HG03064 (cell line): ENCODE data around the gene PNMA8A.
"Not testable (repeated sequence)": the region's sequence is repeated elsewhere in the genome, so short reads cannot be mapped to it uniquely, and the experiment has no call there.

Source experiments
- ATAC-seq: cut with Tn5 transposase; IDR thresholded peaks from one replicate; pipeline ENCODE4 v1.9.1; 2021; ENCODE audit warnings: low read depth; ENCODE audit not compliant: unreplicated experiment

Gene PNMA8A, protein sequence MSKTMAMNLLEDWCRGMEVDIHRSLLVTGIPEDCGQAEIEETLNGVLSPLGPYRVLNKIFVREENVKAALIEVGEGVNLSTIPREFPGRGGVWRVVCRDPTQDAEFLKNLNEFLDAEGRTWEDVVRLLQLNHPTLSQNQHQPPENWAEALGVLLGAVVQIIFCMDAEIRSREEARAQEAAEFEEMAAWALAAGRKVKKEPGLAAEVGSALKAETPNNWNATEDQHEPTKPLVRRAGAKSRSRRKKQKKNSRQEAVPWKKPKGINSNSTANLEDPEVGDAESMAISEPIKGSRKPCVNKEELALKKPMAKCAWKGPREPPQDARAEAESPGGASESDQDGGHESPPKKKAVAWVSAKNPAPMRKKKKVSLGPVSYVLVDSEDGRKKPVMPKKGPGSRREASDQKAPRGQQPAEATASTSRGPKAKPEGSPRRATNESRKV

DNA sequence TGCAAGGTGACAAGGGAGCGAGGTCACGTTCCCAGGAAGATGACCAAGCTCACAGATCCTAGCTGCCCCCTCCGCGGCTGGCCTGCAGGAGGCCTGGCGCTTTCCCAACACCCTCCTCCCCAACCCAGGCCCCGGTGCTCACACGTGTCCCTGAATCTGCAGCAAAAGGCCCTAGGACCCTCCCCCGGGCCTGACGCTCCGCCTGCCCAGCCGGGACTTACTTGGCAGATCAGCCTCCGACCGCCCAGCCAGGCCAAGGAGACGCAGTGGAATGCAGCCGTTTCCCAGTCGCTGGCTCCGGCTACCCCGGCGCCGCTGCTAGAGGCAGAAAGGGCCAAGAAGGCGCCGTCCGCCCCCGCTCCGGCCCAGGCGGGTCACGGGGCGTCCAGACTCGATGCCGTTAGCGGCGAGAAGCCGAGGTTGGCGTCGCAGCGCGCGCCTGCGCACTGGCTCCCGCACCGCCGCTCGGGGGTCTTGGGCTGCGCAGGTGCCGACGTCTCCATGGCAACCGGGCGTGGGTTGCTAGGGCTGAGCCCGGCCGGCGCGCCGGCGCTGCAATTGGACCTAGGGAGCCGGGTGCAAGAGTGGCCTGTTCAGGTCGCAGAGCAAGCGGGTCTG lies at the start of gene PNMA8A:
TSS of gene PNMA8A (minus strand) at position 448 of the 618 bp plus-strand sequence. CDS start 528 bp downstream, outside the sequence.
- ATAC-seq, result no peak

DNA sequence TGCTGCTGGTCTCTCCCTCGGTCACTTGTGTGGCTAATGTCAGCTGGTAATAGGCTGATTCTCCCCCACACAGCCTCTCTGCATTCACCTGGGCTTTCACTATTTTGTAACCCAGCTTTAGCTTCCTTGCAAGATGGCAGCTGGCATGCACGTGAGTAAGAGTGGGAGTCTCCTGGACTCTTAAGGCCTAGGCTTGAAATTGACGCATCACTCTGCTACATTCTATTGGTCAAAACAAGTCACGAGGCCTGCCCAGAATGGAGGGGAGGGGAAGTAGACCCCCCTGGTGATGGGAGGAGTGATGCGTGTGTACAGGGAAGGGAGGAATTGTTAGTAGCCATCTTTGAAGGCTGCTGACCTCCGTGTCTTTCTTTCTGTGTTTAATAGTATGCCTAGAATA lies 49.3 kb upstream of the PNMA8A start:
- no peak for ATAC-seq

DNA sequence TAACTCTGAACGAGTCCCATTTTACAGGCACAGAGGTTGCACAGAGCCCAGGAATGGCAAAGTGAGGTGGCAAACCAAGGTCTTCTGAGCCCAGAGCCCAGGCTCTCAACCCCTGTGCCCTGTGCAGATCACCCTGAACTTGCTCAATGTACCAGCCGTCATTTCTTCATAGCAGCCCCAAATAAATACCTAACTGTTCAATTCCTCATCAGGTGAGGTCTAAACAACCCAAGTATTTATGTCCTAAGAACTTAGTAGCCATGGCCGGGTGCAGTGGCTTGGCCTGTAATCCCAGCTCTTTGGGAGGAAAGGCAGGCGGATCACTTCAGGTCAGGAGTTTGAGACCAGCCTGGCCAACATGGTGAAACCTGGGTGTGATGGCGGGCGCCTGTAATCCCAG lies 46.1 kb upstream of the PNMA8A start:
- ATAC-seq, result no peak

DNA sequence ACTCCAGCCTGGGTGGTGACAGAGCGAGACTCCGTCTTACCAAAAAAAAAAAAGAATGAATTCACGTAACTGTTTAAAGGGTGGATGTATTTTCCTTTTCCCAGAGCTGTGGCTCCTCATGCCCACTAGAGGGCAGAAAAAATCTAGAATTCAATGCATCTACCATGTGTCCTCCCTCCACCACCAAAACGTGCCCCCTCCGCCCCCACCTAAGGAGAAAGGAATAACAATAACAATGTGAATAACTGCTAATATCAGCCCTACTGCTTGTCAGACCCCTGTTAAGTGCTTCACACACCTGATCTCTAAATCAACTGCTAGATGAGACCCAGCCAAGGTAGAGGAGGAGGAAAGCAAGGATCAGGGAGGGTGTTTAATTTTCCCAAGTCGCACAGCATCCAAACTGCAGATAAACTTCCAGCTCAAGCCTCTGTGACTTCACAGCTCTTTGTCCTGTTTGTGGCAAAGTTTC lies 44.6 kb upstream of the PNMA8A start:
- no peak for ATAC-seq

DNA sequence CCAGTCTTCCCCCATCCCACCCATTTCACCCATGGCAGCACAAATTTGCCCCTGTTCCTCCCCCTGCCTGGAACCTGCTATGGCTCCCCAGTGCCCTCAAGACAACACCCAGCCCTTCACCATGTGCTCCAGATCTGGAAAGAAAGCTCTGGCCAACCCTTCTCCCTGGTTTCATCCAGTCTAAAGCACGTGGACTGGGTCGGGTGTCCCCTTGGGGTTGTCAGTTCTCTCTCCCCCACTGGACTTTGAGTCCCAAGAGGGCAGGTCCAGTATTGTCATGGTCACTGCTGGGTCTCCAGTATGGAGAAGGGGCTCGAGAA lies 43.9 kb upstream of the PNMA8A start:
- no peak for ATAC-seq

DNA sequence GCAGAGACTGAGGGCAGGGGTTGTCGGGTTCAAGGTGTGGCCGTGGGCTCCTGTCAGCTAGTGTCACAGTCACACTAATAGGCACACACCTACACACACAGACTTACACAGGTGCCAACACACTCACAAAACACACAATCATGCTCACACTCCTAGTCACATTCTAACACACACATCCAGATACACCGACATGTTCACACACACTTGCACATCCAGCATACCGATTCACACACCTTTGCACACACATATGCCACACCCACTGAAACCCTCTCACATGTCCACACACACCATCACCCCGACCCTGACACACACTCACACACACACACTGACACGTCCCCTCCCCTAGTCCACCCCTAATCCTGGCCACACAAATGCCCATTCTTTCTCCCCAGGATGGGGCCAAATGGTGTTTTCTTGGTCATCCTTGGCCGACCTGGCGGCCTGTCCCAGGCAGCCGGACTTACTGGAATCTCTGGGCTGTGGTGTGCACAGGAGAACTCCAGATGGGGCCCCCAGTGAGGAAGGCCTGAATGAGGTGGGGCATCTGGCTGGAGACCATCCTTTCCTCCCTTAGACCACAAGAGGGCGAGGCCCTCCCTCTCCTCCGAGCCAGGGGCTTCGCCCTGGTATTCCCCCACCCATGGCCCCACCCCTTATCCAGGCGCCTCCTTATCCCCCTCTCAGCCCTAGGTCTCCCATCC lies 43.4 kb upstream of the PNMA8A start:
- no peak for ATAC-seq

DNA sequence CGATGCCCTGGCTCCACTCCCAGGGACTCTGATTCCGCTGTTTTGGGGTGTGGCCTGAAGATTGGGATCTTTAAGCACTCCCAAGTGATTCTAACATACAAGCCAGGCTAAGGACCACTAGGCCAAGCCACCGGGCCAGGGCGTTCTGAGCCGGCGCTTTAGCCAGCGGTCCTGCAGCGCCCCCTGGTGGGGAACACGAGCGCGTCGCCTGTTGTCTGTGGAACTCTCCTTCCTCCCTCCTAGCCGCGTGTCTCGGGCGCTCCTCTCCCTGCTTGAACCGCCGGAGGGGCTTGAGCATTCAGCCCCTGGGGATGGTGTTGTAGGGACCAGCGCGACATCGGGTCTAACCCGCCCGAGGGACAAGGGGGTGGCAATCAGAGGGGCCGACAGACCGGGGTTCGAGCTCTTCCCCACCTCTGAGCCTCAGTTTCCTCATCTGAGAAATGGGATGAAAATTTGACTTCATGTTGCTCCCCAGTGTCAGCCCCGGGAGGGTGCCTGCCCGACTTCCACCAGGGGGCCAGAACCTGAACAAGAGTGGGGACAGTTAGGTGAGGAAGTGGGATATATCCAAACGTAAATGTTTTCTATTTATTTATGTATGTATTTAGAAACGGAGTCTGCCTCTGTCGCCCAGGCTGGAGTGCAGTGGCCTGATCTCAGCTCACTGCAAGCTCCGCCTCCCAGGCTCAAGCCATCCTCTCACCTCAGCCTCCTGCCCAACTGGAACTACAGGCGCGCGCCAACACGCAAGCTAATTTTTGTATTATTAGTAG lies 42.3 kb upstream of the PNMA8A start:
- no peak for ATAC-seq

DNA sequence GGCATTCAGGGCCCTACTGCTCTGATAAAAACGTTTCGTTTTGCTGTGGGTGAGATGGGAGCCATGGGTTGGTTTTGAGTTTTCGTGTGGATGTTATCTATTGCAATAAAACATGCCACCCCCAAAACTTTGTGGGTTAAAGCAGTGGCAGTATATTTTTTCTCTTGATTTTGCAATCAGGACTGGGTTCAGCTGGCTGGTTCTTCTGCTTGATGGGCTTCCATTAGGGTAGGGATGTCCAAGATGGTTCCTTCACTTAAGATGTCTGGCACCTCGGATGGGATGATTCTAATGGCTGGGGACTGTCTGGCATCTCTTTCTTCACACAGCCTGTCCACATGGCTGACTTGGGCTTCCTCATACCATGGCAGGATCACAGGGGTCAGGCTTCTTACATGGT lies 39.9 kb upstream of the PNMA8A start:
- no peak for ATAC-seq

DNA sequence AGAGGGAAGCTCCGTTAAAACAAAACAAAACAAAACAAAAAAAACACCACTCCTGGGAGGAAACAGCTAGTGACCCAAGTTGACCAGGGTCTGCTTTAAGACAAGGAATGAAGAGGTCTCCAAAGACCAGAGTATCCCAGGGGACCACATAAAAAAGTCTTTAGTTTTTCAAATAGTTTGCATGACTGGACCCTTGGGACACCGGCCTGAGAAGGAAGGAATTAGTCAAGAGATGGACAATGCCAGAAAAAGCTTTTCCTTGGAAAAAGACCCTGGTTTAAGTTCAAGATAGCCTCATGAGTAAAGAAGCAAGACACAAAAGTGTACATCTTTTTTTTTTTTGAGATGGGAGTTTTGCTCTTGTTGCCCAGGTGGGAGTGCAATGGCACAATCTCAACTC lies 36.8 kb upstream of the PNMA8A start:
- no peak for ATAC-seq

DNA sequence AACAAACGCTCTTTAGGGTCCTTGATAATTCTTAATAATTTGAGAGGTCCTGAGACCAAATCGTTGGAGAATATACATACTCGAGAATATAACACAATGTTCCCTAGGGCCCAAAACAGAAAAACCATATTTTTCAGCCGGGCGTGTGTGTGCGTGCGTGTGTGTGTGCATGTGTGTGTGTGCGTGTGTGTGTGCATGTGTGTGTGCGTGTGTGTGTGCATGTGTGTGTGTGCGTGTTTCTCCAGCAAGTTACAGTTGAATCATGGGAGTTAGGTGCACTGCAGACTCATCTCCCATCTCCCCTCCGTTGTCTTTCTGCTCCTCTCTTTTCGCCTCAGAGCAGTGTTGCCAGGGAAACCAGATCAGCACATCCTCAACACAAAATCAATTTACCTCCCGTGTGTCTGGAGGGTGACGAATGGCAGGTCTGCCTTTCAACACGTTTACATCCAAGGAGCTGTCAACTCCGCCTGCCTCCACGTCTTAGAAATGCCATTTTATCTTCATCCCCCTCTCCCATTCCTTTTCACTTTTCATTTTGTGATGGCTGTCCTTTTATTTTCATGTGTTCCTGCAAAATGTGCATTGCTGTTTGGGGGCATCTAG lies 32.6 kb upstream of the PNMA8A start:
- ATAC-seq, result no peak

DNA sequence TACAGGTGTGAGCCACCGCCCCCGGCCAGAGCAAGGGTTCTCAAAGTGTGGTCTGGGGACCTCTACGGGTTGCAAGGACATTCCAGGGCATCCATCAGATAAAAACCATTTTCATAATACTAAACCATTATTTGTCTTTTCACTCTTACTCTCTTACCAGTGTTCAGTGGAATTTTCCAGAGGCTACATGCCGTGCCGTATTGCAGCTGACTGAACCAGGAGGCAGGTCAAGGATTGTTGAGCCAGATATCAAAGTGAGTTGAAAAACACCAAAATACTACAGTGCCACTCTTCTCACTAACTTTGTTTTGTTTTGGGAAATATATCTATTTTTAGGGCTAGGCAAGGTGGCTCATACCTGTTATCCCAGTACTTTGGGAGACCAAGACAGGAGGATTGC lies 31.5 kb upstream of the PNMA8A start:
- no peak for ATAC-seq

DNA sequence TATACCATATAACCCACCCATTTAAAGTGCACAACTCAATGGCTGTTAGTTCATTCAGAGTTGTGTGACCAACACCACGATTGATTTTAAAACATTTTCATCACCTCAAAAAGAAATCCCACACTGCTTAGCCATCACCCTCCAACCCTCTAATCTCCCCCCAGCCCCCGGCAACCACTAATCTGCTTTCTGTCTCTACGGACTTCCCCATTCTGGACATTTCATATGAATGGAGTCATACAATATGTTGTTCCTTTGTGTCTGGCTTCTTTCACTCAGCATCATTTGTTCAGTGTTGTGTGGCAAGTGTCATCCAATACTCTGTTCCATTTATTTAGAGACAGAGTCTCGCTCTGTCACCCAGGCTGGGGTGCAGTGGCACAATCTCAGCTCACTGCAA lies 28.3 kb upstream of the PNMA8A start:
- no peak for ATAC-seq

DNA sequence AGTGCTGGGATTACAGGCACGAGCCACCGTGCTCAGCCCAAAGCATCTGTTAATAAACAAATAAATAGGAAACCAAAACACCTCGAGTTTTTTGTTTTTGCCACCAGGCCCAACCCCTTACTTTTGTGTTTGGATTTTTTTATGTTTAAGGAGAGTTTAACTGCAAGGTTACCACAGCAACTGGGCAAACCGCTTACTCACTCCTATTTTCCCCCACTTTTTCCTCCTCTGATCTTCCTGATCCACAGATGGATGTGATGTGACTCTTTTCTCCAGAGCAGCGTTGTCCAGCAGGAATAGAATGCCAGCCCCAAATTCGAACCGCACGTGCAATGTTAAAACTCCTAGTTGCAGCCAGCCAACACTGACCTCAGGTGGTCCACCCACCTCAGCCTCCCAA lies 26.4 kb upstream of the PNMA8A start:
- ATAC-seq, result no peak

DNA sequence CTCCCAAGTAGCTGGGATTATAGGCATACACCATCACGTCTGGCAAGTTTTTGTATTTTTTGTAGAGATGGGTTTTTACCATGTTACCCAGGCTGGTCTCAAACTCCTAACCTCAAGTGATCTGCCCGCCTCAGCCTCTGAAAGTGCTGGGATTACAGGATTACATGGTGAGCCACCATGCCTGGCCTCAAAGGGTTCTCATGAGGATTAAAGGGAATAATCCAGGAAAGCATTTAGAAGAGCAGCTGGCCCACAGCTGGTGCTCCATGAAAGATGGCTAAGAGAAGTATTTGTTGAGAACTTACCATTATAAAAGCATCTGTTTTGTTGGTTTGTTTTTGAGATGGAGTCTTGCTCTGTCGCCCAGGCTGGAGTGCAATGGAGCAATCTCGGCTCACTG lies 25.5 kb upstream of the PNMA8A start:
- ATAC-seq, result not testable (repeated sequence)

DNA sequence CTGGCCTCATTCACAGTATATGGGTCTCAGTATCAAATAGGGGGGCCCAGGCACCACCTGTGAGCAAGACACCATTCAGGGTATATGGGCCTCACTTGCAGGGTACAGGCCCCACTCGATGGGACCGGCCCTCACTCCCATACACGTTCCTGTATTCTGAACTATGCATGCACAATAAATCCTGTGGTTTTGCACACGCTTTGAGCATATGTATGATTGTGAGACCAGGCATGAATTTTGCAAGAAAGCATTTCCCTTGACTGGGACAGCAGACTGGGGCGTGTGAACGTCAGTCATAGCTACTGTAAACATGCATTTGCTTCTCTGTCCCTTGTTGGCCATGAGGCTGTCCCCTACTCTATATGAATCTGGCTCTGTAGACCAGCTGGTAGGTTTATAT lies 24.9 kb upstream of the PNMA8A start:
- ATAC-seq, result no peak

DNA sequence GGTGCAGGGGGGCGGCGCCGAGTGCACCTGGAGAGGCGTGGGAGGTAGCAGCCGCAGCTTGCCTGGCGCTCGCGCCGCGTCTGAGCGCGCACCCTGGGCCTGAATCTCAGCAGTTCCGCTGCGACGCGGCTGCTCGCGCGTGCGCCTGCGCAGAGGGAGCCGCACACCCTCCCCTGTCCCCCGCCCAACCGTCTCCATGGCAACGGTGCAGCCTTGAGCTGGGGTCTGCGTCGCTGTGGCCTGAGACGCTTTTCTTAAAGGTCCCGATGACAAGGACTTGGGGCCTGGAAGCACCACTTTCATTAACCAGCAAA lies 24.4 kb upstream of the PNMA8A start, which contains the start of gene PNMA8B:
TSS of gene PNMA8B (minus strand) at position 82 of the 314 bp plus-strand sequence. CDS start 402 bp downstream, outside the sequence.
- ATAC-seq, result no peak

DNA sequence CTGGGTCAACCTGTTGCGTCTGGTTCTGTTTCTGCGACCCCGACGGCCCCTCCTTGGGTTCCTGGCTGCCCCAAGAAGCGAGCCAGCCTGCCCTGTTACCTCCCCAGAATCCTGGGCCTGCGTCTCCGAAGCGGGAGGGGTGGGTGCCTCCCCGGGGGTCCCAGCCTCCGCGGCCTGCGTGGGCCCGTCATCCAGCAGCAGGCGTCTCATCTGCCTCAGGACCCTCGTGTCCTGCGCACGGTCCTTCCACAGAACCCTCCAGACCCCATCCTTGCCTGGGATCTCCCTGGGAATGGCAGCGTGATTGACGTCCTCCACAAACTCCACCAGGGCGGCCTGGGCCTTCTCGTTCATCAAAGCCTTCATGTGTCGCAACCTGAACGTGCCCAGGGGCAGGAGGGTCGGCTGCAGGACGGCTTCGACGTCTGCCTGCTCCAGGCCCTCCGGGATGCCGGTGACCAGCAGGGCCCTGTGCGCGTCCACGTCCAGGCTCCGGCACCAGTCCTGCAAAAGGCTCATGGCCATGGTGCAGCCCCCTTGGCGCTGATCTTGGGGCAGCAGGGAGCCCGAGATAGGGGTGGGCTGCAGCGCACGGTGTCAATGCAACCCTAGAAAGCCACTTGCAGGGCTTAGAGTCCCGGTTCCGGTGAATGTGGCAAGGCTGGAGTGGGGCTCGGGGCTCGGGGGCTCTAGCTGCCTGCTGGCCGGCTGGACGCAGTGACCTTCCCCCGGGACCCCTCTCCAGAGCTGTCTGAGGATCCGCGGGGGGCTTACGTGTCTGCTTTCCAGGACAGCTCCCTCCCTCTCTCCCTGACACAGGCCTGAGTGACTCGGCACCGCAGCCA lies 23.8 kb upstream of the PNMA8A start:
- ATAC-seq, result no peak

DNA sequence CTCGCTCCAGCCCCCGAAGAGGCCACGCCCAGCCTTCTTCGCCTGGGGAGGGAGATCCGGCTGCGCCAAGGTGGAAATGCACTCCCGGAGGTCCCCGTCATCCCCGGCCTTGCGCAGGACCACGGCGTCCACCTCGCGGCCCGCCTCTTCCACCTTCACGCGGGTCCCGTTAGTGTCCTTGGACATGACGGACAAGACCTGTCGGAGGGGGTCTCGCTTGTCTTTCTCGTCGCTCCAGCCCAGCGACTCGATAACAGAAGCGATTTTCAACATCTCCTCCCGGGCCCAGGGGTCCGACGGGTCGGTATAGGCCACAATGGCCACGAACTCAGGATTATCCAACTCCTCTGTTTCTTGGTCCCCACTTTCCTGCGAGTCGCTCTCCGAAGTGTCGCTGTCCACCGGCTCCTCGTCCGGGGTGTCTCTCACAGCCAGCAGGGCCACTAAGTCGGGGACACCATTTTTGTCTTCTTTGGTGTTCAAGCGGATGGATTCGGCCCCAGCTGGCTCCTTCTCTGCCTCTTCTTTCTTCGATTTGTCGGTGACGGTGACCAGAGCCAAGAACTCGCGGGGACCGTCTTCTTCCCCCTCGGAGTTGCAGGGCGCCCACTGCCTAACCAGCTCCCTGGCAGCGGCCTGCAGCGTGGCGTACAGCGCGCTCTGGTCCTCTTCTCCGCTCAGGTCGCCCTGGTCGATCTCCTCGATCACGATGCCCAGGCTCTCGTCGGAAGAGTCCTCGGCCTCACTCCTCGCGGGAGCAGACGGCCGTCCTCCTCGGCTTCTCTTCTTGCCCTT lies 23.0 kb upstream of the PNMA8A start:
- ATAC-seq, result no peak
